Measurements from ENCODE around the gene TNFRSF18. TPM values are rescaled to one million over a fixed set of nuclear protein-coding genes. Genes with fewer than 3 reads are reported as not detected.

The TNFRSF18 gene
- total RNA-seq, 4 donors from 2014 or later: 0.44 to 2.8 (median 1.7) TPM; not detected in 1

DNA sequence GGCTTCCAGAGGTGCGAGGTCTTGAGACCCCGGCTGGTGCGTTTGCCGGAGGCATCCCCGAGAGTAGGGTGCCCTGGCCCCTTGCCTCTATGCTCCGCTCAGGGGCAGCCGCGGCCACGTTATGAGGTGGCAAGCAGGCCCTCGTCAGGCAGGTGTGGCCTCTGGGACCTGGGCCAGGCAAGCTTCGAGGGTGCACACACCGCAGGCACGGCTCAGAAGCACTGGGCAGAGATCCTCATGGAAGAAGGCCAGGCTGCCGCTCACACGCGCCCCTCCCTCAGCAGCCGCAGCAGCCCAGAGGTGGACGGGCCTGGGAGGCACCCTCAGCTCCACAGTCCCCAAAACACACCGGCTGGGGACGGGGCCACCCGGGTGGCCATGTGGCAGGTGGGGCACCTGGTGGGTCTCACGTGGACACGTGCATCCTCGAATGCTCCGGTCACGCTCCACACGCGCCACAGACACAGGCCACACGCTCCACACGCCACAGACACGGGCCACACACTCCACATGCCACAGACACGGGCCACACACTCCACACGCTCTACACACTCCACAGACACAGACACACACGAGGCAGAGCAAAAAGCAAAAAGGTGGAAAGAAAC is 18.9 kb upstream of the TNFRSF18 start:
- no peak for ATAC-seq (ENCODE audit: low FRiP score)
- no peak for DNase-seq (ENCODE audit: low spot score)
- no peak for TF ChIP-seq CTCF (IDR thresholded peaks at IDR 0.05)

- ATAC-seq (ENCODE audit: low FRiP score) (no peak), DNase-seq (ENCODE audit: low spot score) (no peak)
- TF ChIP-seq CTCF (IDR thresholded peaks at IDR 0.05): no peak
Observed at GRCh38 chr1:1223891-1224290, 17.5 kb upstream of the TNFRSF18 start.

GRCh38 chr1:1223321-1223720 is 16.9 kb upstream of the TNFRSF18 start:
- DNase-seq (ENCODE audit: low spot score) (no peak), ATAC-seq (ENCODE audit: low FRiP score) (no peak)

DNA sequence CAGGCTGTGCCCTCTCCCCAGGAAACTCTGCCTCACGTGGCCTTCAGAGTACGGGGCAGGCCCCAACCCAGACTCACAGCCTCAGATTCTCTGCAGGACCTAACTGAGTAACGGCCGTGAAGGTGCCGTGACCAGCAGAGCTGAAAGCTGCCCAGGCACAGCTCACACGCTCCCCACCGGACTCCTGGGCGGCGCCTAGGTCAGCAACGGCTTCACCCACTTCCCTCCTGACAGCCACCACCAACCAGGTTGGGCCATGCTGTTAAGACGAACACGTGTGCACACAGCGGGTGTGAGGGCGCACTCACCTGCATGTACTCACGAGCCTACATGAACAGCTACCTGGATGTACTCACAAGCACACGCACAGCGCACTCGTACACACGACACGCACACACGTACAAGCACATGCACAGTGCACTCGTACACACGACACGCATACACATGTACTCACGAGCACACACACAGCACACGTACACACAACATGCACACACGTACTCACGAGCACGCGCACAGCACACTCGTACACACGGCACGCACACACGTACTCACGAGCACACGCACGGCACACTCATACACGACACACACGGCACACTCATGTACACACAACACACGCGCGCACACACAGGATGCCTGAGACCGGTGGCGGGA is 16.3 kb upstream of the TNFRSF18 start:
- no peak for TF ChIP-seq CTCF (IDR thresholded peaks at IDR 0.05)
- no peak for ATAC-seq (ENCODE audit: low FRiP score)
- DNase-seq (ENCODE audit: low spot score): no peak

More at GRCh38 chr1:1223321-1223720, 16.9 kb upstream of the TNFRSF18 start:
- no peak for TF ChIP-seq CTCF (IDR thresholded peaks at IDR 0.05)

DNA sequence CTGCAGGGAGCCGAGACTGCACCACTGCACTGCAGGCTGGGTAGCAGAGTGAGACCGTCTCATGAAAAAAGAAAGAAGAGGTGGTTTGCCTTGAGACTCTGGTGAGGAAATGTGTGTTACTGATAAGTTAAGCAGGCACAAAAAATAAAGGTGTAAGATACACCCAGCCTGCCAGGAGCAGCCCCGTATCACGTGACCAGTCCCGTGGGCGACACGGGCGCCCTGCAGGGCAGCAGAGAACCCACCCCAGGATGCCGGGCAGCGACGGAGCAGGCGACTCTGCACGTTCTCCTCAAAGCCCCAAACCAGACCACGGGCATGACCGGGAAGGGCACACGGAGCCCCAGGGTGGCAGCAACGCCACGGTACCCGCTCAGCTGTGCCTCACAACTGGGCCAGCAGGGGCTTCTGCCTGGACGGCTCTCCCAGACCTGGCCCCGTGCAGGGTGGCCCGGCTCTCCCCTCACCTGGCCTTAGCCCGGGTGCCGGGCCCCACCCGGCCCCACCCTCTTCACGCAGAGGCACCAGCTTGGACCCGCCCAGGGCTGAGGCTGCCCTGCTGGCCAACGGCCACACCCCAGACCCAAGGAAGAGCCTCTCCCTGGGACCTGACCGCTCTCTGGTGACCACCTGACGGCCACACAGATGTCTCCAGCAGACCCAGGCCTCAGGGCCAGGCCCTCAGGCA is 15.6 kb upstream of the TNFRSF18 start:
- no peak for ATAC-seq (ENCODE audit: low FRiP score)
- no peak for DNase-seq (ENCODE audit: low spot score)
- no peak for TF ChIP-seq CTCF (IDR thresholded peaks at IDR 0.05)

GRCh38 chr1:1220197-1220596 is 13.8 kb upstream of the TNFRSF18 start:
- no peak for DNase-seq (ENCODE audit: low spot score)
- ATAC-seq (ENCODE audit: low FRiP score): no peak

More at GRCh38 chr1:1220197-1220596, 13.8 kb upstream of the TNFRSF18 start:
- TF ChIP-seq CTCF (IDR thresholded peaks at IDR 0.05): no peak

All from omental fat pad (tissue), 4 donors.